ENCODE measurements around the gene IL12B.
A peak's percentile ranks its signal among the peaks of the same experiment; 100 is the strongest.

IL12B gene

GRCh38 chr5:159294921-159295320 is 35.4 kb downstream of the IL12B start:
- H3K9ac ChIP-seq (ENCODE audit: low read length): no peak overlapping the region
- no peak overlapping the region for H3K27ac ChIP-seq (ENCODE audit: low read depth, low read length, poor library complexity, severe bottlenecking)
- H3K9me3 ChIP-seq (ENCODE audit: low read length): no peaks in the 10 kb centered on the region
- no peaks in the 10 kb centered on the region for H3K4me1 ChIP-seq (ENCODE audit: insufficient read depth, low read length, severe bottlenecking)
- H3K27me3 ChIP-seq (ENCODE audit: insufficient read depth, low read length): no peaks in the 10 kb centered on the region
- no peaks in the 10 kb centered on the region for H3F3A ChIP-seq (ENCODE audit: insufficient read depth, low read length)
- H3K9me2 ChIP-seq (ENCODE audit: low read depth, low read length): no peaks in the 10 kb centered on the region
- no peaks in the 10 kb centered on the region for H3K36me3 ChIP-seq (ENCODE audit: insufficient read depth, low read length)
- no peaks in the 10 kb centered on the region for H3K79me2 ChIP-seq (ENCODE audit: insufficient read depth, low read length)
- H2AFZ ChIP-seq (ENCODE audit: low read length): no peak overlapping the region
- TF ChIP-seq EZH2 (IDR thresholded peaks at IDR 0.05; ENCODE audit: borderline replicate concordance, low read length): no peak
- no peak for TF ChIP-seq CTCF (IDR thresholded peaks at IDR 0.05; ENCODE audit: low read length)
- H4K20me1 ChIP-seq (ENCODE audit: insufficient read depth, low read length): no peaks in the 10 kb centered on the region
- H3K4me2 ChIP-seq (ENCODE audit: low read length): no peak overlapping the region
- H3K4me3 ChIP-seq (ENCODE audit: low read depth, low read length, poor library complexity, severe bottlenecking): no peak overlapping the region

- H3K9me3 ChIP-seq (ENCODE audit: low read length): no peaks in the 10 kb centered on the region
- no peak overlapping the region for H3K4me3 ChIP-seq (ENCODE audit: low read depth, low read length, poor library complexity, severe bottlenecking)
- H3K4me1 ChIP-seq (ENCODE audit: insufficient read depth, low read length, severe bottlenecking): no peaks in the 10 kb centered on the region
- H3K27me3 ChIP-seq (ENCODE audit: insufficient read depth, low read length): no peaks in the 10 kb centered on the region
- no peaks in the 10 kb centered on the region for H3K9me2 ChIP-seq (ENCODE audit: low read depth, low read length)
- no peaks in the 10 kb centered on the region for H3F3A ChIP-seq (ENCODE audit: insufficient read depth, low read length)
- no peak overlapping the region for H2AFZ ChIP-seq (ENCODE audit: low read length)
- H3K27ac ChIP-seq (ENCODE audit: low read depth, low read length, poor library complexity, severe bottlenecking): no peak overlapping the region
- no peak overlapping the region for H3K4me2 ChIP-seq (ENCODE audit: low read length)
- H3K79me2 ChIP-seq (ENCODE audit: insufficient read depth, low read length): no peaks in the 10 kb centered on the region
- no peaks in the 10 kb centered on the region for H4K20me1 ChIP-seq (ENCODE audit: insufficient read depth, low read length)
- TF ChIP-seq CTCF (IDR thresholded peaks at IDR 0.05; ENCODE audit: low read length): no peak
- TF ChIP-seq EZH2 (IDR thresholded peaks at IDR 0.05; ENCODE audit: borderline replicate concordance, low read length): no peak
- H3K9ac ChIP-seq (ENCODE audit: low read length): no peak overlapping the region
- H3K36me3 ChIP-seq (ENCODE audit: insufficient read depth, low read length): no peaks in the 10 kb centered on the region
Observed at GRCh38 chr5:159290741-159291140, 39.5 kb downstream of the IL12B start.

DNA sequence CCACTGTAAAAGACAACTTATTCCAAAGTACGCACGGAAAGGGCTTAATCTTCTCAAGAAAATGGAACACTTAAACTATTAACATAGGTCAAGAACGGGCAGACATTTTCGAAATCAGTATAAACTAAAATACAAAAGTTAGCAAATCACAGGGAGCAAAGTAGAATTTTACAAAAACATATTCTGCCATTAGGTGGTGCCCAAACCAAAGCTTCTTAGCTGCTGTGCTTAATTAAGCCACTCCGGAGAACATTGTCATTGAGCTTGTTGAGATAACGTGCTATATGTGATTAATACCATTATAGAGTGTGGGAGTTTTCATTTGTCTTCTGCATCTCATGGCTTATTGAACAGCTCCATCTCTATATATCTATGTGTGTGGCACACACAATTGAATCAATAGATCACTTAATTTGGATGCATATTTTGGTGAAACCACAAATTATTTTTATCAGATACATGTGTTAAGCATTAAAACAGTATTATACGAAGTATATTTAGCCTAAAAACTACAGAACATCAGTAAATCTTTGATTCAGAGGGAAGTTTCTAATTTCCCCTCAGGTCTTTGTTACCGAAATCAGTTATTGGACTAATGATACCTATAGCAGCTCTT is 43.8 kb downstream of the IL12B start:
- Histone ChIP-seq H3K36me3 (ENCODE audit: insufficient read depth, low read length) (peaks cover 14% of the 10 kb centered on the region; the same call in 1 of the 2 replicates), H3F3A (ENCODE audit: insufficient read depth, low read length) (no peaks in the 10 kb centered on the region), H3K4me1 (ENCODE audit: insufficient read depth, low read length, severe bottlenecking) (no peaks in the 10 kb centered on the region), H3K9ac (ENCODE audit: low read length) (no peak overlapping the region), H3K27ac (ENCODE audit: low read depth, low read length, poor library complexity, severe bottlenecking) (no peak overlapping the region), H2AFZ (ENCODE audit: low read length) (no peak overlapping the region), H3K9me2 (ENCODE audit: low read depth, low read length) (no peaks in the 10 kb centered on the region), H3K4me3 (ENCODE audit: low read depth, low read length, poor library complexity, severe bottlenecking) (no peak overlapping the region), H3K9me3 (ENCODE audit: low read length) (no peaks in the 10 kb centered on the region), H3K27me3 (ENCODE audit: insufficient read depth, low read length) (no peaks in the 10 kb centered on the region), H3K79me2 (ENCODE audit: insufficient read depth, low read length) (no peaks in the 10 kb centered on the region), H3K4me2 (ENCODE audit: low read length) (no peak overlapping the region), H4K20me1 (ENCODE audit: insufficient read depth, low read length) (no peaks in the 10 kb centered on the region)
- TF ChIP-seq EZH2 (IDR thresholded peaks at IDR 0.05; ENCODE audit: borderline replicate concordance, low read length): no peak
- TF ChIP-seq CTCF (IDR thresholded peaks at IDR 0.05; ENCODE audit: low read length): peak; percentile 58
